Smooth muscle cell (in vitro differentiated cells): ENCODE measurements around the gene KRT7. TPM values are rescaled to one million over a fixed set of nuclear protein-coding genes. Genes with fewer than 3 reads are reported as not detected.
A peak's percentile ranks its signal among the peaks of the same experiment; 100 is the strongest.

Experiments used
- DNase-seq: peaks from one replicate; lab custom pipeline; 2025; ENCODE audit not compliant: unreplicated experiment; lab: John Stamatoyannopoulos, UW
- H2AFZ ChIP-seq: fragments of 200-600 bp; sonication (generic); 2 replicates; pipeline ENCODE4 v1.6.0; 2016; ENCODE audit warnings: antibody characterized with exemption, low read depth, mild to moderate bottlenecking
- H3F3A ChIP-seq: fragments of 200-600 bp; sonication (generic); 2 replicates; pipeline ENCODE4 v1.6.0; 2017; ENCODE audit warnings: antibody characterized with exemption, low read depth
- H3K27ac ChIP-seq: fragments of 200-600 bp; sonication (generic); 2 replicates; pipeline ENCODE4 v1.5.1; 2016; ENCODE audit warnings: low read depth, mild to moderate bottlenecking
- H3K27me3 ChIP-seq: fragments of 200-600 bp; sonication (generic); 2 replicates; pipeline ENCODE4 v1.6.1; 2016; ENCODE audit warnings: low read depth, mild to moderate bottlenecking
- H3K36me3 ChIP-seq: fragments of 200-600 bp; sonication (generic); 2 replicates; pipeline ENCODE4 v1.5.1; 2016; ENCODE audit warnings: low read depth
- H3K4me1 ChIP-seq: fragments of 200-600 bp; sonication (generic); 2 replicates; pipeline ENCODE4 v1.5.1; 2016; ENCODE audit warnings: low read depth
- H3K4me2 ChIP-seq: fragments of 200-600 bp; sonication (generic); 2 replicates; pipeline ENCODE4 v1.6.0; 2016; ENCODE audit warnings: mild to moderate bottlenecking
- H3K4me3 ChIP-seq: fragments of 200-600 bp; sonication (generic); 2 replicates; pipeline ENCODE4 v1.5.1; 2016; ENCODE audit warnings: mild to moderate bottlenecking
- H3K79me2 ChIP-seq: fragments of 200-600 bp; sonication (generic); 2 replicates; pipeline ENCODE4 v1.6.0; 2016; ENCODE audit warnings: low read depth, mild to moderate bottlenecking
- H3K9ac ChIP-seq: fragments of 200-600 bp; sonication (generic); 2 replicates; pipeline ENCODE4 v1.6.0; 2016; ENCODE audit warnings: low read depth
- H3K9me3 ChIP-seq: fragments of 200-600 bp; sonication (generic); replicated peaks from 2 replicates; pipeline ENCODE4 v1.5.1; 2016; ENCODE audit warnings: low read depth
- H4K20me1 ChIP-seq: fragments of 200-600 bp; sonication (generic); 2 replicates; pipeline ENCODE4 v1.6.0; 2016; ENCODE audit warnings: low read depth
- CTCF ChIP-seq: fragments of 200-600 bp; sonication (generic); IDR thresholded peaks from 2 replicates; pipeline ENCODE4 v1.5.1; 2017; ENCODE audit warnings: borderline replicate concordance, mild to moderate bottlenecking, antibody characterized with exemption; ENCODE audit not compliant: insufficient read depth, poor library complexity, severe bottlenecking
- WGBS: methylation state at CpG from one replicate; pipeline ENCODE4 v1.1.7; 2016; ENCODE audit warnings: low lambda C conversion rate; 5-methylcytosine and 5-hydroxymethylcytosine counted together
- polyA plus RNA-seq: library from polyadenylated mRNA; unstranded; fragments of >200 nt; fragmentation: Nextera tagmentation; extraction: Ambion mirVana; gene quantifications from 2 replicates; pipeline ENCODE4 v1.2.1, GENCODE V29; 2016
- total RNA-seq: library from RNA; depleted of rRNA; stranded (reverse); fragments of >200 nt; gene quantifications from 2 replicates; pipeline ENCODE4 v1.2.3, GENCODE V29; 2014

KRT7 gene
- total and polyA plus RNA-seq, 2 experiments from 2014 or later: 190 to 214 TPM

GRCh38 chr12:52187640-52188039 is 45.4 kb upstream of the KRT7 start:
- WGBS: 97% methylated on average over 5 of the region's 5 CpGs
- Histone ChIP-seq H3K9ac (no peak overlapping the region), H3K27ac (no peak overlapping the region)

GRCh38 chr12:52188658-52189057 is 44.4 kb upstream of the KRT7 start:
- DNase-seq: no peak
- no peak overlapping the region for H3K27ac ChIP-seq
- H3K4me1 ChIP-seq: peaks cover 9% of the 10 kb centered on the region
- H3K9ac ChIP-seq: no peak overlapping the region
- peaks cover 16% of the 10 kb centered on the region for H3F3A ChIP-seq
- no peak for TF ChIP-seq CTCF
- no peak overlapping the region for H2AFZ ChIP-seq
- 90% methylated on average over 7 of the region's 7 CpGs for WGBS
- H3K27me3 ChIP-seq: no peaks in the 10 kb centered on the region
- no peak overlapping the region for H3K4me3 ChIP-seq
- no peaks in the 10 kb centered on the region for H3K9me3 ChIP-seq
- H3K36me3 ChIP-seq: no peaks in the 10 kb centered on the region
- no peaks in the 10 kb centered on the region for H3K79me2 ChIP-seq
- H3K4me2 ChIP-seq: no peak overlapping the region
- H4K20me1 ChIP-seq: no peaks in the 10 kb centered on the region

More at GRCh38 chr12:52187640-52188039, 45.4 kb upstream of the KRT7 start:
- H3K36me3 ChIP-seq: no peaks in the 10 kb centered on the region
- H3K4me3 ChIP-seq: no peak overlapping the region
- no peak for TF ChIP-seq CTCF
- H3K79me2 ChIP-seq: no peaks in the 10 kb centered on the region
- H3K4me1 ChIP-seq: peaks cover 10% of the 10 kb centered on the region
- H3K4me2 ChIP-seq: no peak overlapping the region
- H3K27me3 ChIP-seq: no peaks in the 10 kb centered on the region
- peaks cover 11% of the 10 kb centered on the region for H3F3A ChIP-seq
- H4K20me1 ChIP-seq: no peaks in the 10 kb centered on the region
- H3K9me3 ChIP-seq: no peaks in the 10 kb centered on the region
- H2AFZ ChIP-seq: no peak overlapping the region
- no peak for DNase-seq

- no peak for TF ChIP-seq CTCF
- H3K79me2 ChIP-seq: no peaks in the 10 kb centered on the region
- H4K20me1 ChIP-seq: no peaks in the 10 kb centered on the region
- H3F3A ChIP-seq: peaks cover 19% of the 10 kb centered on the region
- H2AFZ ChIP-seq: no peak overlapping the region
- no peak for DNase-seq
- no peak overlapping the region for H3K9ac ChIP-seq
- no peak overlapping the region for H3K27ac ChIP-seq
- H3K9me3 ChIP-seq: no peaks in the 10 kb centered on the region
- peak overlapping the region; percentile 37 for H3K4me2 ChIP-seq
- no peak overlapping the region for H3K4me3 ChIP-seq
- WGBS: 36% methylated on average over 3 of the region's 3 CpGs
- H3K4me1 ChIP-seq: peaks cover 18% of the 10 kb centered on the region
- no peaks in the 10 kb centered on the region for H3K36me3 ChIP-seq
- no peaks in the 10 kb centered on the region for H3K27me3 ChIP-seq
Observed at GRCh38 chr12:52189376-52190174, 43.5 kb upstream of the KRT7 start.
